SJSA1 (cell line): Measurements from ENCODE around the gene GARRE1. TPM values are rescaled to one million over a fixed set of nuclear protein-coding genes. Genes with fewer than 3 reads are reported as not detected.

Source experiments
- DNase-seq, 2 experiments: peaks; one replicate each; pipeline ENCODE4 v3.0.0-alpha.2; 2015 to 2020; ENCODE audit warnings: low spot score in 2 of 2, low read depth in 1 of 2
- H3K27ac ChIP-seq: fragments of 250-450 bp; sonication (Bioruptor Pico); 2 replicates; pipeline ENCODE4 v1.5.1; 2020; ENCODE audit warnings: mild to moderate bottlenecking, moderate library complexity
- H3K27me3 ChIP-seq: fragments of 250-450 bp; sonication (Bioruptor Pico); replicated peaks from 2 replicates; pipeline ENCODE4 v1.5.1; 2020; ENCODE audit warnings: mild to moderate bottlenecking, moderate library complexity
- H3K36me3 ChIP-seq: fragments of 250-450 bp; sonication (Bioruptor Pico); 2 replicates; pipeline ENCODE4 v1.5.1; 2020; ENCODE audit warnings: mild to moderate bottlenecking
- H3K4me1 ChIP-seq: fragments of 250-450 bp; sonication (Bioruptor Pico); replicated peaks from 2 replicates; pipeline ENCODE4 v1.6.1; 2021; ENCODE audit warnings: mild to moderate bottlenecking
- H3K4me3 ChIP-seq: fragments of 250-450 bp; sonication (Bioruptor Pico); 2 replicates; pipeline ENCODE4 v1.5.1; 2020; ENCODE audit warnings: mild to moderate bottlenecking
- H3K9me3 ChIP-seq: fragments of 250-450 bp; sonication (Bioruptor Pico); replicated peaks from 2 replicates; pipeline ENCODE4 v1.5.1; 2020; ENCODE audit warnings: mild to moderate bottlenecking
- total RNA-seq: library from RNA; depleted of rRNA; stranded (reverse); fragments of >200 nt; shearing (Covaris generic); gene quantifications from 2 replicates; pipeline ENCODE4 v1.2.3, GENCODE V29; 2014

Gene GARRE1
- total RNA-seq, 1 experiment from 2014 or later = 20.7 TPM

GRCh38 chr19:34257559-34257924 is 3.2 kb downstream of the GARRE1 start:
- no peak for DNase-seq
- H3K9me3 ChIP-seq = peaks cover 4% of the 10 kb centered on the region; the same call in 1 of the 2 replicates
- peaks cover 56% of the 10 kb centered on the region for H3K4me1 ChIP-seq
- H3K27ac ChIP-seq = no peak overlapping the region
- H3K4me3 ChIP-seq = no peak overlapping the region
- peaks cover 10% of the 10 kb centered on the region for H3K36me3 ChIP-seq
- no peaks in the 10 kb centered on the region for H3K27me3 ChIP-seq

GRCh38 chr19:34259367-34260095 is 5.2 kb downstream of the GARRE1 start:
- Histone ChIP-seq H3K27me3 (no peaks in the 10 kb centered on the region), H3K27ac (peak overlapping the region; percentile 72; the same call in 1 of the 2 replicates), H3K4me3 (no peak overlapping the region), H3K9me3 (peaks cover 4% of the 10 kb centered on the region; the same call in 1 of the 2 replicates), H3K4me1 (peaks cover 61% of the 10 kb centered on the region), H3K36me3 (peaks cover 10% of the 10 kb centered on the region)
- peak in 1 of 2 experiments; percentile 49 for DNase-seq

DNA sequence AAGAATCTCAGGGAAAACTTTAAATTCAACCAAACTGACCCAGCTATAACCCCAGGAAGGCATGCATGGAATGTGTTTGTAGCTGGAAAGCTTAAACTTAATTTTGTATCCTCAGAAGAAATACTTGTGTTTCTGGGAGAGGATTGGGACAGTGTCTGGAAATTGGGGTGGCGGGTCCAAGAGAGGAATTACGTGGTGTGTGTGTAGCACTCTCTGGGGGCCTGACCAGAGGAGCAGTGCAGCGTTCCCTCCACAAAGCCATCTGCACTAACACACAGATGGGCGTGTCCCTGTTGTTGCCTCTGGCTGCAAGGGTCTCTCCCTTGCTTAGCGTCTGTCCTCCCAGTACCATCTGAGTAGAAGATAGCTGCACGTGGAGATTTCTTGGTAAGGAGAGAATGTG is 6.4 kb downstream of the GARRE1 start:
- DNase-seq = peak; percentile 60 to 65
- Histone ChIP-seq H3K4me1 (peaks cover 52% of the 10 kb centered on the region), H3K9me3 (no peaks in the 10 kb centered on the region; the same call in 1 of the 2 replicates), H3K4me3 (peak overlapping the region; percentile 14; the same call in 1 of the 2 replicates), H3K27me3 (no peaks in the 10 kb centered on the region), H3K27ac (peak overlapping the region; percentile 72), H3K36me3 (peaks cover 4% of the 10 kb centered on the region)

- peak overlapping the region; percentile 72 for H3K27ac ChIP-seq
- DNase-seq = no peak
- H3K4me1 ChIP-seq = peaks cover 47% of the 10 kb centered on the region
- H3K9me3 ChIP-seq = no peaks in the 10 kb centered on the region; the same call in 1 of the 2 replicates
- peaks cover 4% of the 10 kb centered on the region for H3K36me3 ChIP-seq
- H3K27me3 ChIP-seq = no peaks in the 10 kb centered on the region
- no peak overlapping the region for H3K4me3 ChIP-seq
Measured at GRCh38 chr19:34261334-34262109, 7.2 kb downstream of the GARRE1 start.

GRCh38 chr19:34263745-34264237 is 9.4 kb downstream of the GARRE1 start:
- no peaks in the 10 kb centered on the region; the same call in 1 of the 2 replicates for H3K9me3 ChIP-seq
- peaks cover 6% of the 10 kb centered on the region for H3K36me3 ChIP-seq
- peaks cover 47% of the 10 kb centered on the region for H3K4me1 ChIP-seq
- H3K27ac ChIP-seq = no peak overlapping the region
- no peak overlapping the region for H3K4me3 ChIP-seq
- DNase-seq = no peak
- H3K27me3 ChIP-seq = no peaks in the 10 kb centered on the region

DNA sequence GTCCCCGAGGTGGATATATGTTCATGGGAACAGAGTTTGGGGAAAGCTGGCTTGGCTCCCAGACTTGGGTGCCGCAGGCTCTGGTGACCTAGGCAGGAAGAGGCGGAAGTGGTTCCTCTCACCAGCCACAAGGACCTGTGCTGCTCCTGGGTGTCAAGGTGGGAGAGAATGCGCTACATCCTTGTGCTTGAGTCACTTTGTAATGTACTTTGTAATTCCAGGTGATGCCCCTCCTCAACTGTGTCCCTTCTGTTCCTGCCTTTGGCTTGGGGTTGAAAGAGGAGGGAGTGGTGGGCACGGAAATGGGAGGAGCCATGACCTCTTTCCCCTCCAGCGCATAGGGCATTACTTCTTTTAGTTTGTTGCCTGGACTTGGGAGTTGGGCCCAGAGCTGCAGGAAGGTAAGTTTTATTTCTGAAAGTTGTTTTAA is 10.9 kb downstream of the GARRE1 start:
- H3K9me3 ChIP-seq = no peaks in the 10 kb centered on the region; the same call in 1 of the 2 replicates
- H3K36me3 ChIP-seq = peaks cover 6% of the 10 kb centered on the region
- no peak overlapping the region for H3K4me3 ChIP-seq
- H3K27ac ChIP-seq = no peak overlapping the region
- peaks cover 49% of the 10 kb centered on the region for H3K4me1 ChIP-seq
- DNase-seq = no peak
- H3K27me3 ChIP-seq = no peaks in the 10 kb centered on the region

DNA sequence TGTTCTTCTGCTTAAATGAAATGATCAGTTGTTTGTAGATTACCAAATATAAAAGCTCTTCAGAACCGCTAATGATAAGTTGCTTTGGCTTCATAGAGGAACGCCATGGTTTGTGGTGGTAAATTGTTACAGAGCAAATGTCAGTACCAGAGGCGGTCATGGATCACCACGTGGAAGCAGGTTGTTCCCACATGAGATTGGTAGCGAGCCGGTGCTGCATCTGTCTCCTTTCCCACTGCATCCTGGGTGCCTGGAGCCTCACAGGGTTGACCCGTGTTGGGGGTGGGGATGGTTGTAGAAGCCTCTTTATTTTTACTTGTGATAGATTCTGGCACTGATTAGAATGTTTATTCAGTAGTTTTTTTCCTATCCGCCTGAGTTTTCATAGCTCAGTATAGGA is 14.7 kb downstream of the GARRE1 start:
- Histone ChIP-seq H3K27ac (no peak overlapping the region), H3K36me3 (peaks cover 7% of the 10 kb centered on the region; the same call in 1 of the 2 replicates), H3K4me3 (no peak overlapping the region), H3K9me3 (no peaks in the 10 kb centered on the region), H3K27me3 (no peaks in the 10 kb centered on the region), H3K4me1 (peaks cover 41% of the 10 kb centered on the region)
- DNase-seq = no peak

- Histone ChIP-seq H3K36me3 (peaks cover 7% of the 10 kb centered on the region), H3K9me3 (no peaks in the 10 kb centered on the region), H3K27me3 (no peaks in the 10 kb centered on the region), H3K4me1 (peaks cover 44% of the 10 kb centered on the region), H3K27ac (peak overlapping the region; percentile 72), H3K4me3 (no peak overlapping the region)
- DNase-seq = no peak
Measured at GRCh38 chr19:34269489-34269888, 15.1 kb downstream of the GARRE1 start.

- H3K4me3 ChIP-seq = no peak overlapping the region; the same call in 1 of the 2 replicates
- no peaks in the 10 kb centered on the region for H3K9me3 ChIP-seq
- no peaks in the 10 kb centered on the region for H3K27me3 ChIP-seq
- H3K36me3 ChIP-seq = peaks cover 7% of the 10 kb centered on the region
- peak; percentile 74 to 88 for DNase-seq
- H3K27ac ChIP-seq = peak overlapping the region; percentile 72
- peaks cover 48% of the 10 kb centered on the region for H3K4me1 ChIP-seq
Measured at GRCh38 chr19:34269968-34270621, 15.7 kb downstream of the GARRE1 start.

DNA sequence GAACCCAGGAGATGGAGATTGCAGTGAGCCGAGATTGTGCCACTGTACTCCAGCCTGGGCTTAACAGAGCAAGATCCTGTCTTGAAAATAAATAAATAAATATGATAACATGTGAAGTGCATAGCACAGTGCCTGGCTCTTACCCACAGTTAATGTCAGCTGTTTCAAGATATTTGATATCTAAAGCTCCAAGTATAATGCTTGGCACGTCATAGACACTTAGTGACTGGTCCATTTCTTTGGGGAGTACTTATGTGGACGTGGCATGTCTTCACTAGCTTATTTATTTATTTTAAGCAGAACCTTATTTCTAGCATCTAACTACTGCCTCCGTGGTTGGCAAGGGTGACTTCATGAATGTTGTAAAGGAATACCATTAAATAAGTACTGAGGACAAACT is 18.8 kb downstream of the GARRE1 start:
- peaks cover 5% of the 10 kb centered on the region for H3K36me3 ChIP-seq
- H3K4me3 ChIP-seq = no peak overlapping the region
- DNase-seq = no peak
- peaks cover 70% of the 10 kb centered on the region for H3K4me1 ChIP-seq
- H3K27ac ChIP-seq = peak overlapping the region; percentile 94
- no peaks in the 10 kb centered on the region for H3K27me3 ChIP-seq
- no peaks in the 10 kb centered on the region for H3K9me3 ChIP-seq

DNA sequence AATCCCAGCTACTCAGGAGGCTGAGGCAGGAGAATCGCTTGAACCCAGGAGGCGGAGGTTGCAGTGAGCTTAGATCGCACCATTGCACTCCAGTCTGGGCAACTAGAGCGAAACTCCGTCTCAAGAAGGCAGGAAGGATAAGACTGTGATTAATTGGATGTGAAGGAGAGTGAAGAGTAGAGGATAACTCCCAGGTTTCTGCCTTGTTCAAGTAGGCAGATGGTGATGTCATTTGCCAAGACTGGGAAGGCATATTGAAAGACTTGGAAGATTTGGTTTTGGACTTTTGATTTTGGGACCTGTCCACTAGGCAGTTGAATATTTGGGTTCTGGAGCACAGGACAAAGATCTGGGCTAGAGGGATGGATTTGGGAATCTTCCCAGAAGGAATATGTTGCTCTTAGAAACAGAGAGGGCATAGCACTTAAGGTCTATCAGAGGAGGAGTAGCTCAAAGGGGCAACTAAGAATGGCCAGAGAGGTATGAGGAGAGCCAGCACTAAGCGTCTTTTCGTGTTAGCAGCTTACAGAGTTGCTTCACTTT is 20.0 kb downstream of the GARRE1 start:
- Histone ChIP-seq H3K4me1 (peaks cover 64% of the 10 kb centered on the region), H3K27ac (peak overlapping the region; percentile 94), H3K27me3 (no peaks in the 10 kb centered on the region), H3K9me3 (no peaks in the 10 kb centered on the region), H3K4me3 (no peak overlapping the region), H3K36me3 (peaks cover 10% of the 10 kb centered on the region)
- DNase-seq = no peak

GRCh38 chr19:34274827-34275625 is 20.7 kb downstream of the GARRE1 start:
- H3K9me3 ChIP-seq = no peaks in the 10 kb centered on the region
- DNase-seq = peak in 1 of 2 experiments; percentile 85
- peaks cover 58% of the 10 kb centered on the region for H3K4me1 ChIP-seq
- H3K4me3 ChIP-seq = no peak overlapping the region
- H3K27ac ChIP-seq = peak overlapping the region; percentile 94
- H3K36me3 ChIP-seq = peaks cover 10% of the 10 kb centered on the region
- H3K27me3 ChIP-seq = no peaks in the 10 kb centered on the region
